ENCODE data around the gene GPR82. TPM values are rescaled to one million over a fixed set of nuclear protein-coding genes. Genes with fewer than 3 reads are reported as not detected.

Gene GPR82
- total RNA-seq, 1 donor from 2014 or later, result 0.20 TPM

Small RNA genes within 50 kb of the gene (small RNA-seq; reads per million reads assigned to genes)
- gene RN7SL144P (ENCODE audit: low replicate concordance), result not detected

Other genes with a start within 250 kb of the GPR82 start
- gene GPR34, start 35.2 kb upstream of the GPR82 start, total RNA-seq, result 10.9 TPM
- 73.9 TPM for gene CASK, start 199.4 kb downstream of the GPR82 start, total RNA-seq

Measured in skin of body (tissue), 2 donors.